Muscle layer of duodenum (tissue), 2 donors: ENCODE results near the gene SLC37A2.
"Not testable (repeated sequence)": the region's sequence is repeated elsewhere in the genome, so short reads cannot be mapped to it uniquely, and the experiment has no call there.

Experiments
- H3K27ac ChIP-seq: one replicate; pipeline ENCODE4 v1.7.0; 2013; ENCODE audit warnings: mild to moderate bottlenecking, low read length
- H3K27me3 ChIP-seq: one replicate; pipeline ENCODE4 v1.7.0; 2013; ENCODE audit warnings: low read depth, mild to moderate bottlenecking, control low read depth, low read length
- H3K36me3 ChIP-seq, 2 donors: one replicate each; pipeline ENCODE4 v1.7.0; 2013; ENCODE audit warnings: low read length in 2 of 2, control low read depth in 1 of 2, mild to moderate bottlenecking in 1 of 2; ENCODE audit not compliant: insufficient read depth in 2 of 2, control insufficient read depth in 1 of 2
- H3K4me1 ChIP-seq, 2 donors: one replicate each; pipeline ENCODE4 v1.7.0; 2013; ENCODE audit warnings: low read length in 2 of 2, mild to moderate bottlenecking in 2 of 2, control low read depth in 1 of 2, moderate library complexity in 1 of 2; ENCODE audit not compliant: insufficient read depth in 2 of 2, control insufficient read depth in 1 of 2
- H3K4me3 ChIP-seq, 2 donors: one replicate each; pipeline ENCODE4 v1.7.0; 2013; ENCODE audit warnings: low read length in 2 of 2, low read depth in 1 of 2, mild to moderate bottlenecking in 1 of 2
- H3K9me3 ChIP-seq, 2 donors: one replicate each; pipeline ENCODE4 v1.7.0; 2013; ENCODE audit warnings: low read length in 2 of 2, control low read depth in 1 of 2, mild to moderate bottlenecking in 1 of 2; ENCODE audit not compliant: control insufficient read depth in 1 of 2
- donor health status: healthy.

The SLC37A2 gene

DNA sequence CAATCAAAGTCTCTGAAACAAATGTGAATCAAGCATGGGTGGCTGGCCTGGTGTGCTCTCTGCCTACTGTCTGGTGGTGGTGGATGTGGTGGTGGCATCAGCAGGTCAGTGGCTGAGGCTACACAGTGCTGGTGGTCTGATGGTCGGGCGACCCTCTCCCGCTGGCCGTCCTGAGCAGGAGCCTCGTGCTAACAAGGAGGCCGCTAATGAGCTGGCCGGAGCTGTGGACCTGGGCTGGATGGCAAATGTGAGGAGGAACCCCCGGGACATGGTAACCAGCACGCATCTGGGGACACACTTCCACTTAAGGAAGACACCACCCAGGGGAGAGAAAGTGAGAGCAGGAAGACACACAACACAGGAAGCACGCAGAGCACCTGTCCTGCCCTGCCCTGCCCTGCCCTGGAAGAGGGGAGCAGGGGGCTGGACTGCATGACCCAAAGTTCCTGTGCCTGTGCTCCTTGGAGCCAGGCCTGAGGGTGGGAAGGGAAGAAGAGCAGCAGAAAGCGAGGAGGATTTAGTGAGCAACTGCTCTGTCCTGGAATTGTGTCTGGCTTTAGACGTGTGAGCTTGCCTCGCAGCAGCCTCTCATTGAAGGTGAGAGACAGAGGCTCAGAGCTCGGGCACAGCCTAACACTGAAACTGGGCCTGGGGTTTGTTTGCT, 23.7 kb downstream of the SLC37A2 start:
- Histone ChIP-seq H3K27me3 (no peaks in the 10 kb centered on the region), H3K4me1 (peaks cover 0 to 4% of the 10 kb centered on the region in 2 donors), H3K36me3 (no peaks in the 10 kb centered on the region), H3K27ac (no peak overlapping the region), H3K4me3 (no peak overlapping the region), H3K9me3 (no peaks in the 10 kb centered on the region)

DNA sequence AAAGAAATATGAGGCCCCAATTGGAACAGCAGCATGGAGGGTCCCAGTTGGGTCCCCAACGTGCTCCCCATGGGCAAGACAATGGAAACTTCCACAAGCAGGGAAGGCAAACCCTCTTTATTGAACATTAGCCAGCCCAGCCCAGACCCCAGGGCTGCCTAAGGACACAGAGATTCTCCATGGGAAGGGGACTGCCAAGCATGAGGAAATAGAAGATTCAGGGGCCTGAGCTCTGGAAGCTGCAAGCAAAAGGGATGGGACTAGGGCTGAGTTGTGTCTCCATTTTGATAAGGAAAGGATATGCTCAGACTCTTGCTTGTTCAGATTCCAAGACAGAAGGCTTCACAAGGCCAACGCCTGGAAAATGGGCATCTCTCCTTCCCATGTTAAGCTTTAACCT, 25.0 kb downstream of the SLC37A2 start:
- Histone ChIP-seq H3K4me1 (peaks cover 0 to 4% of the 10 kb centered on the region in 2 donors), H3K27me3 (no peaks in the 10 kb centered on the region), H3K27ac (no peak overlapping the region), H3K36me3 (no peaks in the 10 kb centered on the region), H3K9me3 (no peaks in the 10 kb centered on the region), H3K4me3 (no peak overlapping the region)

DNA sequence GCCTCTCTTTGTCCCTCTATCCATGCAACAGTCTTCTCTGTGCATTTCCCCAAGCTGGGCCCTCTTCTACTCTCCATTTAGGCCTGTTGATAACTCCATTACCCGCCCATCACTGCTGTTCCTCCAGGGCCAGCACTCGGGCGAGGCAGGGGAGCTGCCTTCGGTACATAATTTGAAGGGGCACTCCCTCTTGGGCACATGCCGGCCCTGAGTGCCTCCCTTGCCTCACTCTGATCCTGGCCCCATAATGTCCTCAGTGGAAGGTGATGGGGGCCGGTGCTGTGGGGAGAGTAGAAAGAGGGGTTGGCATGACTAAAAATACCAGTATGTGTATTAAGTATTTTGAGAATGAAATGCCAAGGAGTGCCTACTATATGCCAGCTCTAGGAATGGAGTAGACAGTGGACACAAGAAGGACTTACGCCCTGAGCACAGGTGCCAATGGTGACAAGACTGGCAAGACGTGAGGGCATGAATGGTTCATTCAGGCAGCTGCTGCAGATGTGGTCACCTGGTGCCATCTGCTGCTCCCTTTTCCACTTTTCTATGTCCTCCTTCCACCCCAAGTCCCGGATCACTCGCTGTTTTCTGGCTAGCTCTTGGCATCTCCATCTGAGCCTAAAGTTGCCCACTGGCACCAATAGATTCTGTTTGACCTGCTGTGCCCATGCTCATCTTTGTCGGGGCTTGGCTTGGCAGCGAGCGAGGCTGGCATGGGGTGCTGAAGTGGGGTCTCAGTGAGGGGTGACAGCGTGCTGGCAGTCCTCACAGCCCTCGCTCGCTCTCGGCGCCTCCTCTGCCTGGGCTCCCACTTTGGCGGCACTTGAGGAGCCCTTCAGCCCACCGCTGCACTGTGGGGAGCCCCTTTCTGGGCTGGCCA, 25.7 kb downstream of the SLC37A2 start:
- no peaks in the 10 kb centered on the region for H3K36me3 ChIP-seq

DNA sequence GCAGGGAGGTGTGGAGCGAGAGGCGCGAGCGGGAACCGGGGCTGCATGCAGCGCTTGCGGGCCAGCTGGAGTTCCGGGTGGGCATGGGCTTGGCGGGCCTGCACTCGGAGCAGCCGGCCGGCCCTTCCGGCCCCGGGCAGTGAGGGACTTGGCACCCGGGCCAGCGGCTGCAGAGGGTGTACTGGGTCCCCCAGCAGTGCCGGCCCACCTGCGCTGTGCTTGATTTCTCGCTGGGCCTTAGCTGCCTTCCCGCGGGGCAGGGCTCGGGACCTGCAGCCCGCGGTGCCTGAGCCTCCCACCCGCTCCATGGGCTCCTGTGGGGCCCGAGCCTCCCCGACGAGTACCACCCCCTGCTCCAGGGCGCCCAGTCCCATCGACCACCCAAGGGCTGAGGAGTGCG, 26.4 kb downstream of the SLC37A2 start:
- not testable (repeated sequence) for H3K27ac ChIP-seq

More for the DNA sequence above, 25.7 kb downstream of the SLC37A2 start:
- Histone ChIP-seq H3K4me1 (peaks cover 0 to 4% of the 10 kb centered on the region in 2 donors), H3K4me3 (no peak overlapping the region), H3K9me3 (no peaks in the 10 kb centered on the region), H3K27me3 (no peaks in the 10 kb centered on the region), H3K27ac (no peak overlapping the region)

DNA sequence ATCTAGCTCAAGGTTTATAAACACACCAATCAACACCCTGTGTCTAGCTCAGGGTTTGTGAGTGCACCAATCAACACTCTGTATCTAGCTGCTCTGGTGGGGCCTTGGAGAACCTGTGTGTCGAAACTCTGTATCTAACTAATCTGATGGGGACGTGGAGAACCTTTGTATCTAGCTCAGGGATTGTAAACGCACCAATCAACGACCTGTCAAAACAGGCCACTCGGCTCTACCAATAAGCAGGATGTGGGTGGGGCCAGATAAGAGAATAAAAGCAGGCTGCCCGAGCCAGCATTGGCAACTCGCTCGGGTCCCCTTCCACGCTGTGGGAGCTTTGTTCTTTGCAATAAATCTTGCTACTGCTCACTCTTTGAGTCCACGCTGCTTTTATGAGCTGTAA, 27.0 kb downstream of the SLC37A2 start:
- not testable (repeated sequence) for H3K27me3 ChIP-seq, H3K27ac ChIP-seq, H3K36me3 ChIP-seq, H3K9me3 ChIP-seq, H3K4me3 ChIP-seq, H3K4me1 ChIP-seq

More for the DNA sequence above, 26.4 kb downstream of the SLC37A2 start:
- not testable (repeated sequence) for H3K4me1 ChIP-seq, H3K27me3 ChIP-seq, H3K4me3 ChIP-seq, H3K9me3 ChIP-seq, H3K36me3 ChIP-seq

DNA sequence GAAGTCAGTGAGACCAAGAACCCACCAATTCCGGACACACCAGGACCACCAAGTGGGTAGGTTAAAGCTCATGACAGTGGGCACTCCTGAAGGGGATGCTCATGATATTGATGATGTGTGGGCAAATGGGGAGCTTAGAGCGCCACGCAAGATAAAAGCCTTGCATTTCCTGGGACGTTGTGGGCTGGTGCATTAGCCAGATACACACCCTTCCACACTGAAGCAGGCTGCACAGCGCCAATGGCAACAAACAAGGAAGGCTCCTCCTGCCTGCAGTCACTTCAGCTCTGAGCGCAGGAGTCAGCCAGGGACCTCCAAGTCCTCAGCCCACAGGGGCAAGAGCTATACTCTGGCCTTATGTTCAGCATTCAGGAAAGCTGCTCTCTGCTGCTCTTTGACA, 27.7 kb downstream of the SLC37A2 start:
- Histone ChIP-seq H3K4me3 (no peak overlapping the region), H3K4me1 (peaks cover 0 to 4% of the 10 kb centered on the region in 2 donors), H3K36me3 (peaks cover 0 to under 1% of the 10 kb centered on the region in 2 donors), H3K27me3 (no peaks in the 10 kb centered on the region), H3K27ac (no peak overlapping the region), H3K9me3 (no peaks in the 10 kb centered on the region)

DNA sequence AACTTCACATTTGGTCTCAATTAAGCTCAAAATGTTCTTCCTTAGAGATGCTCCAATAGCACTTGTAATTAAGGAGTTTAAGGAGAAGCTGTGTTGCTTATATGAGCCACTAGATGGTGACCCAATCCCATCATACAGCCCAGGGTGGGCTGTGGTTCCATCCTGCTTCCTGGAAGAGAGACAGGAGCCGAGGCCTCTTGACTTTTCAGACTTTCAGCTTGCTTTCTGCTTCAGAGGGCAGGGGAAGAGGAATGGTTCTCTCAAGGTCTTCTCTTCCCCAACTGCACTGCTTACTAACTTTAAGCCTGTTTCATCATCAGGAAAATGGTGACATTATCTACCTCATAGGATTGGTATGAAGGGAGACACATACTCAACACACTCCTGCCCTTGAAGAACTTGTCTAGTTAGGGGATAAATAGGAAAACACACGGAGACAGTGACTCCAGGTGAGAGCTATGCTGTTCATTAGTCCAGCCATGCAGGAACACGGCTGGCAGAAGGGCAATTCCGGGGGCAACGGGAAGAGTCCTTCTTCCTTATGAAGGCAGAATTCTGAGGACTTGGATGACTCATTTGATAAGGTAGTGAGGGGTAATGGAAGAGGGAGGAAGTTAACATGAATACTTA, 28.3 kb downstream of the SLC37A2 start:
- Histone ChIP-seq H3K4me3 (no peak overlapping the region), H3K27me3 (no peaks in the 10 kb centered on the region), H3K27ac (no peak overlapping the region), H3K36me3 (peaks cover 0 to 6% of the 10 kb centered on the region in 2 donors), H3K9me3 (no peaks in the 10 kb centered on the region), H3K4me1 (peaks cover 0 to 4% of the 10 kb centered on the region in 2 donors)

DNA sequence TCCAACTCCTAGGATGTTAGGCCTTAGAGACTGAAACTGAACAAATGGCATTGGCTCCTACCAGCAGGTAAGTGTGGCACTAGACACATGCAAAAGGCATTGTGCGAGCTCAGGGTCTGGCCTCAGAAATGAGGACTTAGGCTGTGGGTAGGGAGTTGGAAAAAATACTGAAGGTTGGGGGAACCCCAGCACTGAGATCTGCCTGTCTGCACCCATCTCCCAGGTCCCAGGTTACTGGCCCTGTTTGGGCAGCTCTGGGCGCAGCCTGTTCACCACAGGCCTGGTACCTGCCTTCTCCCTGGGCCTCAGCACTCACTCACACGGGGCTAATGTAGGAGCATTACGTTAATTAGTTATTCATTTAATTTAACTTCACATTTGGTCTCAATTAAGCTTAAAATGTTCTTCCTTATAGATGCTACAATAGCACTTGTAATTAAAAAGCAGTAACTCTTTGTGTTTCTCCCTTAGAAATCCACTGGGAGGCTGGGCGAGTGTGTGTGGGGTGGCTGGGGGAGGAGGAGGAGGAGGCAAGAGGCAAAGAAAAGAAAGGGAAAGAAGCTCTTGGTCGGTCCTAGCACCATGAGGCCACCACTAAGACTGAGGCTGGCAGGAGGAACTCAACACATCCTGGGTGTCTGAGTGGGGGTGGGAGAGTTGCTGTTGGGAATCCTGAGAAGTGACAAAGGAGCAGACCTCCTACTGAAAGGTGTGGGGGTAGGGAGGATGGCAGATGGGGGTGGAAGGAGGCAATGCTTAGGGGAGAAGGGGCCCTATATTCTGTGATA, 29.0 kb downstream of the SLC37A2 start:
- Histone ChIP-seq H3K9me3 (no peaks in the 10 kb centered on the region), H3K27me3 (no peaks in the 10 kb centered on the region), H3K4me3 (no peak overlapping the region), H3K4me1 (peaks cover 0 to 4% of the 10 kb centered on the region in 2 donors), H3K27ac (no peak overlapping the region), H3K36me3 (peaks cover 0 to 12% of the 10 kb centered on the region in 2 donors)

DNA sequence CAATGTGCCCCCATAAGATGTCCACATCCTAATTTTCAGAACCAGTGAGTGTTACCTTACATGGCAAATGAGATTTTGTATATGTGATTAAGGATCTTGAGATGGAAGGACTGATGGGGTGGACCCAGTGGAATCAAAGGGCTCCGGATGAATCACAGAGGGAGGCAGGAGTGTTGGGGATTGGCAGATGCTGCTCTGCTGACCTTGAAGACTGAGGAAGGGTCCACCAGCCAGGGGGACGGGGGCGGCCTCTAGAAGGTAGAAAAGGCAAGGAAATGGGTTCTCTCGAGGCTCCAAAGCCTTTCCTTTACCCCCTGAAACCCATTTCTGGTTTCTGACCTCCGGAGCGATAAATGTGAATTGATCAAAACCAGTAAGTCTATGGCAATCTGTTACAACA, 29.6 kb downstream of the SLC37A2 start:
- no peaks in the 10 kb centered on the region for H3K9me3 ChIP-seq
- no peaks in the 10 kb centered on the region for H3K27me3 ChIP-seq
- no peak overlapping the region for H3K4me3 ChIP-seq
- H3K36me3 ChIP-seq: peaks cover 0 to 18% of the 10 kb centered on the region in 2 donors
- peaks cover 0 to 4% of the 10 kb centered on the region in 2 donors for H3K4me1 ChIP-seq
- no peak overlapping the region for H3K27ac ChIP-seq

DNA sequence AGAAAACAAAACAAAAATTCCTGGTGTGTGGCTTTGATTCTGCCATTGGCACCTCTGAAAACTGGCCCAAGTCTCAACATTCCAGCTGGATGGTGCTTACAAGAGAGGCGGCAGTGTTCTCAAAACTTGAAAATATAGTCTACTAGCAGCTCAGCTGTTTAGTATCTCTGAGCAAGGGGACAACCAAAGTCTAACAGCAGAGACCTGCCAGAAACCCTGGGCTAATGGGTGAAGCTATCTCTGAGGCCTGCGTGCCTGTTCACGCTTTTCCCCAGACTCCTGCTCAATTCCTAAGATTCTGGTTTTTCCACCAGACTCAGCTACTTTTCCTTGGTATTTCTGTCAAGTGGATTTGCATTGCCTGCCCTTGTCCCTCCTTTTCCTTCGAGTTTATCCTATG, 30.4 kb downstream of the SLC37A2 start:
- Histone ChIP-seq H3K36me3 (peaks cover 0 to 25% of the 10 kb centered on the region in 2 donors), H3K27ac (no peak overlapping the region), H3K9me3 (no peaks in the 10 kb centered on the region)

DNA sequence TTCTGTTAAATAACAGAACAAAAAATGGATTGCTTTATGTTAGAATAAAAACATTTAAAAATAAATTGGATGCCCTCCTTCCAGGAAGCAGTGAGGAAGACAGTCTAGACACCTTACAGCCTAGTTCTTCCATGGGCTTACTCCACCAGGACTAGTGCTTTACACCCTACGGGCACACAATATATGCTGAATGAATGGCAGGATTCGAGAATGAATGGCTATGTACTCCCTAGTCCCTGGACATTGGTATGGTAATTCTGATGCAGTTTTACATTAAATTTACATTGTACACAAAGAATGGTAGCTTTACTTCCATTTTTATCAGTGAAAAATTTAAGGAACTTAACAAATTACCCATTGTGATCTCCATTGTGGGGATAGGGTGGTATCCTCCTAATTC, 31.6 kb downstream of the SLC37A2 start:
- H3K4me1 ChIP-seq: peaks cover 0 to 4% of the 10 kb centered on the region in 2 donors
- no peak overlapping the region for H3K4me3 ChIP-seq
- H3K9me3 ChIP-seq: no peaks in the 10 kb centered on the region
- H3K27ac ChIP-seq: no peak overlapping the region
- no peaks in the 10 kb centered on the region for H3K27me3 ChIP-seq
- H3K36me3 ChIP-seq: peaks cover 0 to 27% of the 10 kb centered on the region in 2 donors

More for the DNA sequence above, 30.4 kb downstream of the SLC37A2 start:
- H3K4me3 ChIP-seq: no peak overlapping the region
- H3K4me1 ChIP-seq: peaks cover 0 to 4% of the 10 kb centered on the region in 2 donors
- H3K27me3 ChIP-seq: no peaks in the 10 kb centered on the region
